NOMO-1 (cell line): ENCODE data around the gene ROPN1.

ENCODE experiments used
- DNase-seq, 2 experiments: peaks; one replicate each; lab custom pipeline; 2025; ENCODE audit not compliant: unreplicated experiment in 2 of 2; lab: John Stamatoyannopoulos, UW

Gene ROPN1

DNA sequence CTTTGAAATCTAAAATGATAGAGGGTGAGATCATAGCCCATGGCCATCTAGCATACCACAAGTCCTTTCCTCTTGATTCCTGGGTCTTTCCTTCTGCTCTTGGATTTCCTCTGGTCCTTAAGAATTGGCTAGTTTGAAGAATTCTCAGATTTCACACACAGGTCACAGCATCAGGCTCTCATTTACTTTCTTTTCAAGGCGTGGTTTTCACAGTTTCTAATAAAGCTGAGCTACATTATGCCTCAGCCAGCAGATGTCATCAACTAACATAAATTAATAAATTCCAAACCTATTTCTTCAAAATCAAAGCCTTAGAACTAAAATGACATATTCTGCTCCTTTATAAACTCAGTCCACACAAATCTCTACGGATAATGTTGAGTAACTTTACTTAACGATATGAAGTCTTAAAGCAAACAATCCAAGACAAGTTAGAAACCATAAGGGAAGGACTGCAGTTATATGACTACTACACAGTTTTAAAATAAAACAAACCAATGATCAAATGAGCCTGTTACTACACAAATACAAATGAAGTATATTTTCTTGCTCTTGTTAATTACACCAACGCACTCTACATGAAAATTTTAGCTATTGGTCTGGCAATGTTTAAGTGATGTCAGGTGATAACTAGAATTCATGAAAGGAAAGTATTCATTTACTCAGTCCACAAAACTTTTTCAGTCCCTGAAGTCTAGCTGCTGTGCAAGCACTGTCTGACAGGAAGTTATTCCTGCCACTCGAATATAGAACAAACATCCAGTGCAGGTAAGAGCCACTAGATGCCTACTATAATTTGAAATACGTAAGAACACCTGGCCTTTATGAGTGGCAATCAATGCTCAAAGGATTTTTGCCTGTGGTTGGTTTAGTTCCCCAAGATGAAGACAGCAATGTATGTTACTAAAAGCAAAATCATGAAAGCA lies 40.1 kb downstream of the ROPN1 start:
- DNase-seq = no peak

GRCh38 chr3:123949641-123950040 lies 42.3 kb downstream of the ROPN1 start:
- no peak for DNase-seq

DNA sequence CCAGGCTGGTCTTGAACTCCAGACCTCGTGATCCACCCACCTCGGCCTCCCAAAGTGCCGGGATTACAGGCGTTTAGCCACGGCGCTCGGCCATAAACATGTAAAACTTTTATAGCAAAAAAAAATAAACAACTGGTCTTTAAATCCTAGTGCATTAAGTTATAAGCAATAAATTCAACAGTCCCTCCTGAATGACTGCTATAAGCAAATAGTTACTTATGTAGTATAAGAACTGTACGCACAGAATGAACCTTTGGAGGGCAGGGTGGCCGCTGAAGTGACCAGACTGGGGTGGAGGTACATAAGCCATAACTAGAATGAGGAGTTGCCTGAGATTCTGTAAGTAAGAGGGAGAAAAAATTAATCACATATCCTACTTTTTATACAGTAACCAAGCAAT lies 43.5 kb downstream of the ROPN1 start:
- no peak for DNase-seq

GRCh38 chr3:123947482-123947881 lies 44.4 kb downstream of the ROPN1 start:
- DNase-seq = no peak

DNA sequence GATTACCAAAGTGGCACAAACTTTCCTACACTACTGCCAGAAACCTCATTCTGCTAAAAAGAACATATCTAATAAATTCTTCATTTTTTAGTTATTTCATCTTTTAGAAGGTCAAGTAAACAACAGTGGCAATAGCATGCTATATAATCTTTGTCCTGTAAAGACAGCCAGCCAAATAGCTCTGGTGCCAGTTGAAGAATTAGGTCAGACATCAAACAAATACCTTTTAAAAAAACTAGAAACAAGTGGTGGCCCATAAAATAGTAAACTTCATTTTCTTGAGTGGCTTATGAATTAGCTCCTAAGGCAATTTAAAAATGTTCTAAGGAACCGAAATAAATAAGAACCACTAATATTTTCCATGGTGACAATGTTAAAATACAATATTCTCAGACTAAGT lies 50.4 kb downstream of the ROPN1 start:
- no peak for DNase-seq

- DNase-seq = no peak
These were observed 50.8 kb downstream of the ROPN1 start for GRCh38 chr3:123941121-123941520.

DNA sequence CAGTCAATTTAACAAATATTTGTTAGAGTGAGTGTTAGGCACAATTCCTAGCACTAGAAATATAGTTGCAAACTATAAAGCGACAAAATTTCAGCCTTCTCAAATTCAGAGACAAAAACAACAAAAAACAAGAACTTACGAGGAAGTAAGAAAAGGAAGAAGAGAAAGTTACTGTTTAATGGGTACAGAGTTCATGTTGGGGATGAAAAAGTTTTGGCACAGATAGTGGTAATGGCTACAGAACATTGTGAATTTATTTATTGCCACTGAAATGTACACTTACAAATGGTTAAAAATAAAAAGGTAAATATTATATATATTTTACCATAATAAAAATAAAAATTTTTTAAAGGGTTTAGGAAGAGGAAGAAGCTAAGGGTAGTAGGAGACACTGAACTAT lies 52.2 kb downstream of the ROPN1 start:
- DNase-seq = no peak

DNA sequence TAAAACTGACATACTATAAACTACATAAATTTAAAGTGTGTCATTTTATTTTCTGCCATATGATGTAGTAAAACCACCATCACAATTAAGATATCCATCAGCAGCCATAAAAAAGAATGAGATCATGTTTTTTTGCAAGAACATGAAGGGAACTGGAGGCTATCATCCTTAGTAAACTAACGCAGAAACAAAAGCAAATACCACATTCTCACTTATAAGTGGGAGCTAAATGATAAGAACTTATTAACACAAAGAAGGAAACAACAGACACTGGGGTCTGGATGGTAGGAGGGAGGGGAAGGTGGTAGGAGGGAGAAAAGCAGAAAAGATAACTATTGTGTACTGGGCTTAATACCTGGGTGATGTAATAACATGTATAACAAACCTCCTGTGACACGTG lies 55.5 kb downstream of the ROPN1 start:
- DNase-seq = no peak

- DNase-seq = no peak
These were observed 56.1 kb downstream of the ROPN1 start for GRCh38 chr3:123935830-123936229.

- DNase-seq = no peak
These were observed 57.7 kb downstream of the ROPN1 start for GRCh38 chr3:123934250-123934649.

- DNase-seq = no peak
These were observed 61.5 kb downstream of the ROPN1 start for GRCh38 chr3:123930445-123930844.

GRCh38 chr3:123929325-123929724 lies 62.6 kb downstream of the ROPN1 start:
- no peak for DNase-seq

- no peak for DNase-seq
These were observed 65.5 kb downstream of the ROPN1 start for GRCh38 chr3:123926396-123926795.

GRCh38 chr3:123920868-123921267 lies 71.1 kb downstream of the ROPN1 start:
- no peak for DNase-seq

GRCh38 chr3:123920383-123920782 lies 71.5 kb downstream of the ROPN1 start:
- no peak for DNase-seq

GRCh38 chr3:123919353-123919752 lies 72.6 kb downstream of the ROPN1 start:
- no peak for DNase-seq
